Keratinocyte (primary cell): ENCODE measurements around the gene BMPER.

Experiments used
- EZH2 ChIP-seq: IDR thresholded peaks from one replicate; pipeline ENCODE4 v1.6.1; 2012; ENCODE audit warnings: inconsistent platforms, mild to moderate bottlenecking, low read length, moderate library complexity
- TF ChIP-seq, protein P1 (sequence below), 3 experiments: IDR thresholded peaks in 1 of 3; conservative IDR thresholded peaks in 1 of 3; optimal IDR thresholded peaks in 1 of 3; 2 replicates in 2 of 3; 3 replicates in 1 of 3; pipeline versions ENCODE3 to v1.5.1; 2011; ENCODE audit warnings: low read length in 3 of 3, mild to moderate bottlenecking in 3 of 3, moderate library complexity in 2 of 3, control low read depth in 1 of 3, inconsistent platforms in 1 of 3; ENCODE audit not compliant: insufficient read depth in 2 of 3; ENCODE audit errors: extremely low read depth in 1 of 3

DNA sequence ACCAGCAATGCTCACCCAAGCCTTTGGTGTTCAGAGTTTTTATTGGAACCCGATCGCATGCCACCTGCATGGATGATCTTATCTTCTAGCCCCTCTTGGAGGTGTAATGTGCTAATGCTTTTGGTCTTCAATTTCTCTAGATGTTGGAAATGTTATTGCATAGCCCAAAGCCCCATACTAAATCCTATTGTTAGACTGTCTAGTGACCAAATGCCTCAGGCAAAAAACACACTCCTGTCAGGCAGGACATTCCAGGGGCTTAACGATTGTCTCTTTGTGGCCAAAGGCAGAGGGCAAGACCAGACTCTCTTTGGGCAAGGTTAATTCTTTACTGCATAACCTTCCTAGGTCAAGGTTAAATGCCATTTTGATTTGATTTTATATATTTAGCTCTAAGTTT, 187.9 kb downstream of the BMPER start:
- TF ChIP-seq, protein P1, sequence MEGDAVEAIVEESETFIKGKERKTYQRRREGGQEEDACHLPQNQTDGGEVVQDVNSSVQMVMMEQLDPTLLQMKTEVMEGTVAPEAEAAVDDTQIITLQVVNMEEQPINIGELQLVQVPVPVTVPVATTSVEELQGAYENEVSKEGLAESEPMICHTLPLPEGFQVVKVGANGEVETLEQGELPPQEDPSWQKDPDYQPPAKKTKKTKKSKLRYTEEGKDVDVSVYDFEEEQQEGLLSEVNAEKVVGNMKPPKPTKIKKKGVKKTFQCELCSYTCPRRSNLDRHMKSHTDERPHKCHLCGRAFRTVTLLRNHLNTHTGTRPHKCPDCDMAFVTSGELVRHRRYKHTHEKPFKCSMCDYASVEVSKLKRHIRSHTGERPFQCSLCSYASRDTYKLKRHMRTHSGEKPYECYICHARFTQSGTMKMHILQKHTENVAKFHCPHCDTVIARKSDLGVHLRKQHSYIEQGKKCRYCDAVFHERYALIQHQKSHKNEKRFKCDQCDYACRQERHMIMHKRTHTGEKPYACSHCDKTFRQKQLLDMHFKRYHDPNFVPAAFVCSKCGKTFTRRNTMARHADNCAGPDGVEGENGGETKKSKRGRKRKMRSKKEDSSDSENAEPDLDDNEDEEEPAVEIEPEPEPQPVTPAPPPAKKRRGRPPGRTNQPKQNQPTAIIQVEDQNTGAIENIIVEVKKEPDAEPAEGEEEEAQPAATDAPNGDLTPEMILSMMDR (optimal IDR thresholded peaks at IDR 0.05 in 1 of 3, IDR thresholded peaks at IDR 0.05 in 1 of 3, conservative IDR thresholded peaks at IDR 0.05 in 1 of 3; ENCODE audit: extremely low read depth in 1 of 3, insufficient read depth in 2 of 3, low read length in 3 of 3) = no peak
- no peak for TF ChIP-seq EZH2
